Neural progenitor cell (in vitro differentiated cells): Measurements from ENCODE around the gene ATXN1. TPM values are rescaled to one million over a fixed set of nuclear protein-coding genes. Genes with fewer than 3 reads are reported as not detected.

ENCODE experiments used
- DNase-seq: peaks from one replicate; pipeline ENCODE4 v3.0.0-alpha.2; 2016; ENCODE audit warnings: low spot score
- H2AFZ ChIP-seq: fragments of 200-600 bp; sonication (generic); replicated peaks from 2 replicates; pipeline ENCODE4 v1.6.1; 2016; ENCODE audit warnings: antibody characterized with exemption
- H3F3A ChIP-seq: fragments of 200-600 bp; sonication (generic); 2 replicates; pipeline ENCODE4 v1.6.1; 2016; ENCODE audit warnings: antibody characterized with exemption, low read depth
- H3K27ac ChIP-seq: fragments of 200-600 bp; sonication (generic); 2 replicates; pipeline ENCODE4 v1.5.1; 2016; ENCODE audit warnings: mild to moderate bottlenecking
- H3K27me3 ChIP-seq: fragments of 200-600 bp; sonication (generic); 2 replicates; pipeline ENCODE4 v1.6.1; 2016; ENCODE audit warnings: mild to moderate bottlenecking, moderate library complexity
- H3K36me3 ChIP-seq: fragments of 200-600 bp; sonication (generic); 2 replicates; pipeline ENCODE4 v1.5.1; 2016
- H3K4me1 ChIP-seq: fragments of 200-600 bp; sonication (generic); 2 replicates; pipeline ENCODE4 v1.6.1; 2016; ENCODE audit warnings: mixed run types
- H3K4me2 ChIP-seq: fragments of 200-600 bp; sonication (generic); 2 replicates; pipeline ENCODE4 v1.6.1; 2016
- H3K4me3 ChIP-seq: fragments of 200-600 bp; sonication (generic); 2 replicates; pipeline ENCODE4 v1.5.1; 2016
- H3K79me2 ChIP-seq: fragments of 200-600 bp; sonication (generic); 2 replicates; pipeline ENCODE4 v1.6.1; 2016; ENCODE audit warnings: low read depth
- H3K9ac ChIP-seq: fragments of 200-600 bp; sonication (generic); 2 replicates; pipeline ENCODE4 v1.6.1; 2016
- H3K9me3 ChIP-seq: fragments of 200-600 bp; sonication (generic); 2 replicates; pipeline ENCODE4 v1.5.1; 2016; ENCODE audit warnings: low read depth
- H4K20me1 ChIP-seq: fragments of 200-600 bp; sonication (generic); 2 replicates; pipeline ENCODE4 v1.6.1; 2016; ENCODE audit warnings: low read depth
- H3K27ac Mint-ChIP-seq: 3 replicates; pipeline ENCODE4 v1.8.0; 2021; ENCODE audit warnings: mixed read lengths
- H3K27me3 Mint-ChIP-seq: 2 replicates; pipeline ENCODE4 v1.8.0; 2022; ENCODE audit warnings: low read depth, mild to moderate bottlenecking, inconsistent platforms, moderate library complexity, mixed read lengths; ENCODE audit not compliant: insufficient read depth
- H3K36me3 Mint-ChIP-seq: 3 replicates; pipeline ENCODE4 v1.8.0; 2021; ENCODE audit warnings: mixed read lengths
- H3K4me1 Mint-ChIP-seq: 3 replicates; pipeline ENCODE4 v1.8.0; 2021; ENCODE audit warnings: mixed read lengths
- H3K4me3 Mint-ChIP-seq: 3 replicates; pipeline ENCODE4 v1.8.0; 2021; ENCODE audit warnings: mild to moderate bottlenecking, moderate library complexity, mixed read lengths
- H3K9me3 Mint-ChIP-seq: 3 replicates; pipeline ENCODE4 v1.8.0; 2020; ENCODE audit warnings: mixed read lengths
- EZH2 ChIP-seq: fragments of 200-600 bp; sonication (generic); IDR thresholded peaks from 2 replicates; pipeline ENCODE4 v1.6.1; 2017; ENCODE audit warnings: antibody characterized with exemption, mild to moderate bottlenecking, moderate library complexity
- EZH2phosphoT487 ChIP-seq: fragments of 200-600 bp; sonication (generic); IDR thresholded peaks from 2 replicates; pipeline ENCODE4 v1.6.1; 2017; ENCODE audit warnings: antibody characterized with exemption
- total RNA-seq: library from RNA; depleted of rRNA; stranded (reverse); fragments of >200 nt; gene quantifications from 2 replicates; pipeline ENCODE4 v1.2.3, GENCODE V29; 2015; ENCODE audit warnings: low replicate concordance
- TF ChIP-seq, protein P1 (sequence below): fragments of 200-600 bp; sonication (generic); IDR thresholded peaks from 2 replicates; pipeline ENCODE4 v1.5.1; 2017; ENCODE audit warnings: antibody characterized with exemption, mild to moderate bottlenecking

The ATXN1 gene
- total RNA-seq, 1 donor from 2014 or later, result 3.6 TPM

DNA sequence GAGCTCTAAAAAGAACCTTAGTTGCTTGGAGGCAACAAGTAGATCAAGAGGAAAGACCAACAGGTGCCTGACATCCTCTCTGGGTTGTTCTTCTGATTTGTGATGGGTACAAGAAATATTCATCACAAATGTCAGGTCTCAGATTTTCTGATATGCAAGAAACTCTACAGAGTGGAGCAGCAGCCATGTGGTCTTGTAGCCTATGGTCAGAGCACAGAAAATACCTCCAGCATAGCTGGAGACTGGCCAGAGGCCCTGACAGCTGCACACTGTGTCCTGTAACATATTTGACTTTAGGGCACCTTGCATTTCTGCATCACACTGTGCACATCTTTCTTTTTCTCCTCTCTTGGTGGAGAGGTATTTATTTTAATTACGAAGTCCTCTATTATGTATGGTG is 406.6 kb downstream of the ATXN1 start:
- Histone ChIP-seq H3F3A (no peaks in the 10 kb centered on the region), H3K9ac (no peak overlapping the region), H3K4me3 (no peak overlapping the region), H3K9me3 (no peaks in the 10 kb centered on the region), H3K4me1 (peaks cover 9% of the 10 kb centered on the region), H3K36me3 (no peaks in the 10 kb centered on the region), H2AFZ (no peak overlapping the region), H3K27ac (no peak overlapping the region), H4K20me1 (no peaks in the 10 kb centered on the region), H3K4me2 (no peak overlapping the region), H3K27me3 (no peaks in the 10 kb centered on the region), H3K79me2 (no peaks in the 10 kb centered on the region)
- peaks cover 20% of the 10 kb centered on the region for H3K4me1 Mint-ChIP-seq
- no peak overlapping the region for H3K27ac Mint-ChIP-seq
- no peak for DNase-seq
- no peaks in the 10 kb centered on the region for H3K9me3 Mint-ChIP-seq
- no peaks in the 10 kb centered on the region for H3K36me3 Mint-ChIP-seq
- H3K27me3 Mint-ChIP-seq, result peaks cover 4% of the 10 kb centered on the region
- TF ChIP-seq, protein P1, sequence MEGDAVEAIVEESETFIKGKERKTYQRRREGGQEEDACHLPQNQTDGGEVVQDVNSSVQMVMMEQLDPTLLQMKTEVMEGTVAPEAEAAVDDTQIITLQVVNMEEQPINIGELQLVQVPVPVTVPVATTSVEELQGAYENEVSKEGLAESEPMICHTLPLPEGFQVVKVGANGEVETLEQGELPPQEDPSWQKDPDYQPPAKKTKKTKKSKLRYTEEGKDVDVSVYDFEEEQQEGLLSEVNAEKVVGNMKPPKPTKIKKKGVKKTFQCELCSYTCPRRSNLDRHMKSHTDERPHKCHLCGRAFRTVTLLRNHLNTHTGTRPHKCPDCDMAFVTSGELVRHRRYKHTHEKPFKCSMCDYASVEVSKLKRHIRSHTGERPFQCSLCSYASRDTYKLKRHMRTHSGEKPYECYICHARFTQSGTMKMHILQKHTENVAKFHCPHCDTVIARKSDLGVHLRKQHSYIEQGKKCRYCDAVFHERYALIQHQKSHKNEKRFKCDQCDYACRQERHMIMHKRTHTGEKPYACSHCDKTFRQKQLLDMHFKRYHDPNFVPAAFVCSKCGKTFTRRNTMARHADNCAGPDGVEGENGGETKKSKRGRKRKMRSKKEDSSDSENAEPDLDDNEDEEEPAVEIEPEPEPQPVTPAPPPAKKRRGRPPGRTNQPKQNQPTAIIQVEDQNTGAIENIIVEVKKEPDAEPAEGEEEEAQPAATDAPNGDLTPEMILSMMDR, result no peak
- TF ChIP-seq EZH2, result no peak
- no peak for TF ChIP-seq EZH2phosphoT487
- no peak overlapping the region for H3K4me3 Mint-ChIP-seq

DNA sequence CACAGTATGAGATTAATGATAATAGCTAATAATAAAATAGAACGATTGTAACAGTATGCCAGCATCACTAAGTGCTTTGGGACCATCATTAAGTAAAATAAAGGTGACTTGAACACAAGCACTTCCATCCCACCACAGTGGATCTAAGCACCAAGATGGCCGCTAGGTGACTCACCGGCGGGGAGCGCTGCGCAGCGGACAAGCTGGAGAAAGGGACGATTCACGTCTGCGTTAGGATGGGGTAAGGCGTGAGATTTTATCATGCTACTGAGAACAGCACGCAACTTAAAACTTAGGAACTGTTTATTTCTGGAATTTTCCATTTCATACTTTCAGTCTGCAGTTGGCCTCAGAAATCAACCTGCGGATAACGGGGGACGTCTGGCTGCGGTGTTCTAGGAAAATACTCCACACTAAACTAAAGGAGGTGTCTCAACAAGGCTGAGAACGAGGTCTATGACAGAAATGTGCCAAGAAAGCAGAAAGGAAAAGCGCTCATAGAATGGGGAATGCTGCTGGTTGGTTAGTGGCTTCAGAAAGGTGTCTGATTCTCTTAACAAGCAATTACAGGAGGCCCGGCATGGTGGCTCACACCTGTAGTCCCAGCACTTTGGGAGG is 408.3 kb downstream of the ATXN1 start:
- peaks cover 9% of the 10 kb centered on the region for H3K4me1 ChIP-seq
- H3K4me2 ChIP-seq, result no peak overlapping the region
- no peak for DNase-seq
- no peak overlapping the region for H3K27ac Mint-ChIP-seq
- no peak overlapping the region for H3K9ac ChIP-seq
- no peaks in the 10 kb centered on the region for H3K36me3 Mint-ChIP-seq
- peaks cover 2% of the 10 kb centered on the region for H3K9me3 Mint-ChIP-seq
- no peak overlapping the region for H3K4me3 ChIP-seq
- no peaks in the 10 kb centered on the region for H3F3A ChIP-seq
- H3K9me3 ChIP-seq, result no peaks in the 10 kb centered on the region
- no peaks in the 10 kb centered on the region for H3K36me3 ChIP-seq
- H3K4me1 Mint-ChIP-seq, result peaks cover 25% of the 10 kb centered on the region
- no peaks in the 10 kb centered on the region for H4K20me1 ChIP-seq
- H3K27me3 ChIP-seq, result no peaks in the 10 kb centered on the region
- H3K27ac ChIP-seq, result no peak overlapping the region
- TF ChIP-seq, protein P1, result no peak
- TF ChIP-seq EZH2 (no peak), EZH2phosphoT487 (no peak)
- H2AFZ ChIP-seq, result no peak overlapping the region
- peaks cover 4% of the 10 kb centered on the region for H3K27me3 Mint-ChIP-seq
- no peak overlapping the region for H3K4me3 Mint-ChIP-seq
- no peaks in the 10 kb centered on the region for H3K79me2 ChIP-seq

DNA sequence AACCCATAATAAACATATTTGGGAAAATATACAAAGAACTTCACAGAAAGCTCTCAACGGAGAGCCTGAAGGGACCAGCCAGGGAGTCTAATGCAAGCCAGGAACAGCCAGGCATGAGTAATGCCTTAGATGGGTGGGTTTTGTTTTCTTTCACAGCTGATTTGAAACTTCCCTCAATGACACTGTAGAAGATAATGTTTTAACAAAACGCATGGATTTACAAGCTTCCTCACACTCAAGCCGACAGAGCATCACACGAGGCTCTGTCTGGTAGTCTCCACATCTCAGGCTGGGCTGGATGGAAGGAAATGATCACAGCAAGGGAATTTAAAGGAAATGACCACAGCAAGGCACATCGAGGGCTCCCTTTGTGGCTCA is 409.0 kb downstream of the ATXN1 start:
- Histone ChIP-seq H3F3A (no peaks in the 10 kb centered on the region), H3K27me3 (no peaks in the 10 kb centered on the region), H3K27ac (no peak overlapping the region), H3K4me3 (no peak overlapping the region), H4K20me1 (no peaks in the 10 kb centered on the region), H3K4me1 (peaks cover 9% of the 10 kb centered on the region), H3K79me2 (no peaks in the 10 kb centered on the region), H2AFZ (no peak overlapping the region), H3K36me3 (no peaks in the 10 kb centered on the region), H3K9ac (no peak overlapping the region), H3K9me3 (no peaks in the 10 kb centered on the region), H3K4me2 (no peak overlapping the region)
- peak overlapping the region; percentile 46 for H3K27ac Mint-ChIP-seq
- DNase-seq, result no peak
- H3K27me3 Mint-ChIP-seq, result peaks cover 4% of the 10 kb centered on the region
- peaks cover 2% of the 10 kb centered on the region for H3K36me3 Mint-ChIP-seq
- no peak overlapping the region for H3K4me3 Mint-ChIP-seq
- peaks cover 2% of the 10 kb centered on the region for H3K9me3 Mint-ChIP-seq
- TF ChIP-seq EZH2 (no peak), EZH2phosphoT487 (no peak)
- TF ChIP-seq, protein P1, result no peak
- peaks cover 27% of the 10 kb centered on the region for H3K4me1 Mint-ChIP-seq
